ENCODE measurements around the gene RFX7. TPM values are rescaled to one million over a fixed set of nuclear protein-coding genes. Genes with fewer than 3 reads are reported as not detected.
"Not testable (repeated sequence)": the region's sequence is repeated elsewhere in the genome, so short reads cannot be mapped to it uniquely, and the experiment has no call there.

The RFX7 gene
- total and polyA plus RNA-seq, 4 donors, result 2.6 to 14.8 (median 7.2) TPM

- WGBS, 2 donors, result 48 to 71% methylated on average over 4 of the region's 4 CpGs
- no peak for DNase-seq
Observed at GRCh38 chr15:56261854-56262509, 18.3 kb upstream of the RFX7 start.

GRCh38 chr15:56257306-56257705 is 13.6 kb upstream of the RFX7 start:
- H3K9me3 ChIP-seq (ENCODE audit: control insufficient read depth in 4 of 4, insufficient read depth in 3 of 4, low read length in 3 of 4); H3K4me1 ChIP-seq (ENCODE audit: control insufficient read depth in 5 of 5, insufficient read depth in 5 of 5, low read length in 5 of 5); H3K27ac ChIP-seq (ENCODE audit: low read depth in 1 of 2, low read length in 1 of 2); H3K27me3 ChIP-seq (ENCODE audit: control insufficient read depth in 3 of 3, insufficient read depth in 3 of 3, low read length in 2 of 3); H3K36me3 ChIP-seq (ENCODE audit: control insufficient read depth in 4 of 4, insufficient read depth in 4 of 4, low read length in 4 of 4); ATAC-seq (ENCODE audit: insufficient read depth, low FRiP score); H3K4me3 ChIP-seq; DNase-seq; H3K9ac ChIP-seq (ENCODE audit: insufficient read depth in 1 of 2, low read length in 2 of 2): not testable (repeated sequence)
- 90 to 96% methylated on average over 1 of the region's 1 CpG for WGBS, 2 donors

More at GRCh38 chr15:56261854-56262509, 18.3 kb upstream of the RFX7 start:
- Histone ChIP-seq H3K27me3 (ENCODE audit: control insufficient read depth in 3 of 3, insufficient read depth in 3 of 3, low read length in 2 of 3) (no peaks in the 10 kb centered on the region), H3K9ac (ENCODE audit: insufficient read depth in 1 of 2, low read length in 2 of 2) (no peak overlapping the region), H3K9me3 (ENCODE audit: control insufficient read depth in 4 of 4, insufficient read depth in 3 of 4, low read length in 3 of 4) (peaks cover 0 to 2% (median under 1%) of the 10 kb centered on the region in 4 donors), H3K36me3 (ENCODE audit: control insufficient read depth in 4 of 4, insufficient read depth in 4 of 4, low read length in 4 of 4) (no peaks in the 10 kb centered on the region), H3K4me1 (ENCODE audit: control insufficient read depth in 5 of 5, insufficient read depth in 5 of 5, low read length in 5 of 5) (peaks cover 0 to 2% (median 0%) of the 10 kb centered on the region in 5 donors), H3K4me3 (no peak overlapping the region), H3K27ac (ENCODE audit: low read depth in 1 of 2, low read length in 1 of 2) (no peak overlapping the region)
- ATAC-seq (ENCODE audit: insufficient read depth, low FRiP score), result no peak
- no peak for TF ChIP-seq CTCF (IDR thresholded peaks at IDR 0.05; ENCODE audit: control extremely low read depth, extremely low read depth)

- no peaks in the 10 kb centered on the region for H3K9me3 ChIP-seq (ENCODE audit: control insufficient read depth in 4 of 4, insufficient read depth in 3 of 4, low read length in 3 of 4)
- peaks cover 0 to 4% (median 0%) of the 10 kb centered on the region in 5 donors for H3K4me1 ChIP-seq (ENCODE audit: control insufficient read depth in 5 of 5, insufficient read depth in 5 of 5, low read length in 5 of 5)
- no peaks in the 10 kb centered on the region for H3K36me3 ChIP-seq (ENCODE audit: control insufficient read depth in 4 of 4, insufficient read depth in 4 of 4, low read length in 4 of 4)
- H3K9ac ChIP-seq (ENCODE audit: insufficient read depth in 1 of 2, low read length in 2 of 2), result no peak overlapping the region
- H3K27me3 ChIP-seq (ENCODE audit: control insufficient read depth in 3 of 3, insufficient read depth in 3 of 3, low read length in 2 of 3), result peaks cover 0 to 7% (median 2%) of the 10 kb centered on the region in 3 donors
- no peak for TF ChIP-seq CTCF (IDR thresholded peaks at IDR 0.05; ENCODE audit: control extremely low read depth, extremely low read depth)
- no peak overlapping the region for H3K27ac ChIP-seq (ENCODE audit: low read depth in 1 of 2, low read length in 1 of 2)
- H3K4me3 ChIP-seq, result no peak overlapping the region
- ATAC-seq (ENCODE audit: insufficient read depth, low FRiP score) (no peak), DNase-seq (no peak)
Observed at GRCh38 chr15:56254265-56254664, 10.6 kb upstream of the RFX7 start.

GRCh38 chr15:56252386-56252785 is 8.7 kb upstream of the RFX7 start:
- no peak for TF ChIP-seq CTCF (IDR thresholded peaks at IDR 0.05; ENCODE audit: control extremely low read depth, extremely low read depth)
- H3K9me3 ChIP-seq (ENCODE audit: control insufficient read depth in 4 of 4, insufficient read depth in 3 of 4, low read length in 3 of 4), result no peaks in the 10 kb centered on the region
- H3K27ac ChIP-seq (ENCODE audit: low read depth in 1 of 2, low read length in 1 of 2), result no peak overlapping the region
- no peak overlapping the region for H3K9ac ChIP-seq (ENCODE audit: insufficient read depth in 1 of 2, low read length in 2 of 2)
- ATAC-seq (ENCODE audit: insufficient read depth, low FRiP score) (no peak), DNase-seq (peak in 1 of 3 donors; percentile 10)
- H3K4me1 ChIP-seq (ENCODE audit: control insufficient read depth in 5 of 5, insufficient read depth in 5 of 5, low read length in 5 of 5), result peaks cover 0 to 4% (median 0%) of the 10 kb centered on the region in 5 donors
- H3K27me3 ChIP-seq (ENCODE audit: control insufficient read depth in 3 of 3, insufficient read depth in 3 of 3, low read length in 2 of 3), result peaks cover 0 to 7% (median 2%) of the 10 kb centered on the region in 3 donors
- no peak overlapping the region for H3K4me3 ChIP-seq
- 61 to 65% methylated on average over 2 of the region's 2 CpGs for WGBS, 2 donors
- no peaks in the 10 kb centered on the region for H3K36me3 ChIP-seq (ENCODE audit: control insufficient read depth in 4 of 4, insufficient read depth in 4 of 4, low read length in 4 of 4)

All from lung (tissue), 12 donors.